Hematopoietic multipotent progenitor cell (in vitro differentiated cells): ENCODE data around the gene CEACAM21. TPM values are rescaled to one million over a fixed set of nuclear protein-coding genes. Genes with fewer than 3 reads are reported as not detected.
A peak's percentile ranks its signal among the peaks of the same experiment; 100 is the strongest.

Experiments used
- DNase-seq, 3 donors: peaks; one replicate each; pipeline ENCODE4 v3.0.0-alpha.2; 2011 to 2015; ENCODE audit warnings: low read depth in 2 of 3, low spot score in 2 of 3
- total RNA-seq: library from RNA; depleted of rRNA; stranded (reverse); fragments of >200 nt; gene quantifications from one replicate; pipeline ENCODE4 v1.2.3, GENCODE V29; 2012

Gene CEACAM21
- total RNA-seq, result 11.3 TPM

DNA sequence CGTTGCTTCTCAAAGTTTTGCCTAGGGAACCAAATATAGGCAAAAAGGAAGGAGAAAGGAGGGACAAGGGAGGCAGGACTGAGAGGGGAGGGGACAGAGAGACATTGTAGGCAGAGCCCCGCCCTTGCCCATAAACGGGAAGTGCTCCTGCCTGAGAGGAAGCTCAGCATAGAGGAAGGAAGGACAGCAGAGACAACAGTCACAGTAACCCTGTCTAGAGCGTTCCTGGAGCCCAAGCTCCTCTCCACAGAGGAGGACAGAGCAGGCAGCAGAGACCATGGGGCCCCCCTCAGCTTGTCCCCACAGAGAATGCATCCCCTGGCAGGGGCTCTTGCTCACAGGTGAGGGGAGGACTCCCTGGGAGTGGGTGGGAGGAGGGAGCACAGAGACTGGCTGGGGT, at the start of gene CEACAM21:
Gene CEACAM21 (plus strand): TSS at position 169 of the 400 bp plus-strand sequence. CDS start 109 bp downstream, at position 278.
- peak in 2 of 3 donors; percentile 62 to 75 for DNase-seq

- DNase-seq, result no peak
Observed at GRCh38 chr19:41527089-41527488, 48.9 kb upstream of the CEACAM21 start.

- DNase-seq, result no peak
Observed at GRCh38 chr19:41528106-41528505, 47.9 kb upstream of the CEACAM21 start.

DNA sequence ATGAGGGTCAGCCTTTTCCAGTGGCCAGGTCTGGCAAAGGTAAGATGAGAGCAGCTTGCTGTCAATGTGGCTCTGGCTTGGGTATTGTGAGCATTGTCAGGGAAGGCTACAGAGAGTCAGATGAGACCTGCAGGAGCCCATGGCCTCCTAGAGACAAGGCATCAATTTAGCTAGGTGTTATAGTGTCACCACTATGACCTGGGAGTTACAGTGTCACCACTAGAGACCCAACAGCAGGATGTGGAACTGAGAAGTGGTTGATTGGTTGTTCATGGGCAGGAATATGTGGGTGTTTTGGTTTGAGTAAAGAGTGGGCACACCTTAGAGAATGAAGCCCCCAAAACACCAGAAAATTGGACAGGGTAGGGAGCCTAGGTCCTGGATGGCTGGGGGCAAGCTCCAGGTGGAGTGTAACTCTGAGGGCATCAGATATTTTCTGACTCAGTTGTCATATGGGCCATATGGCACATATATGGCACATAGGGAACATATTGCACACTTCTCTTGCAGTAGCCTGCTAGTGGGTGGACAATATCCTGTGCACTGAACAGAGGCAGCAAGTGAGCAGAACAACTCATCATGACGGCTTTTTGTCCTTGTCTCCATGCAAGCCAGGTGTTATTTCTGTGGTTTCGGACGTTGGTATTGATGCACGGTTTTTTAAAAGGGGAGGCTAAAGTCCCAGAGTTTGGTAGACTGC, 46.3 kb upstream of the CEACAM21 start:
- DNase-seq, result no peak

DNA sequence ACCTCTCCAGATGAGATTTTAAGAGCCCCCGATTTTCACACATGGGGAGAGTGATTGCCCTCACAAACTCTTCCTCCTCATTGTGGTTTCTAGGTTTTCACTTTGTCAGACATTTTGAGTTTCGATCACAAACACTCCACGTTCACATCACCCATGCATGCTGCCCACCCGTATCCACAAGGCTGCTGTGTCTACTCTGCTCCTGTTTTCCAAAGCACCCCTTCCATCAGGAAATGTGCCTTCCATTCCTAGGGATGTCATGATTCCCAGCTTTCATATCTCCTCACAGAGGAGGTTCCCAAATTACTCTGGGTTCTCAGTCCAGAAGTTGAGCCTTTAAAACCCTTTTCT, 45.8 kb upstream of the CEACAM21 start:
- no peak for DNase-seq

GRCh38 chr19:41530761-41531301, 45.1 kb upstream of the CEACAM21 start:
- DNase-seq, result peak in 1 of 3 donors; percentile 73

- peak; percentile 76 to 98 (median 94) for DNase-seq
Observed at GRCh38 chr19:41531438-41532311, 44.3 kb upstream of the CEACAM21 start.

- DNase-seq, result no peak
Observed at GRCh38 chr19:41532526-41532925, 43.4 kb upstream of the CEACAM21 start.

GRCh38 chr19:41533671-41534215, 42.2 kb upstream of the CEACAM21 start:
- no peak for DNase-seq

DNA sequence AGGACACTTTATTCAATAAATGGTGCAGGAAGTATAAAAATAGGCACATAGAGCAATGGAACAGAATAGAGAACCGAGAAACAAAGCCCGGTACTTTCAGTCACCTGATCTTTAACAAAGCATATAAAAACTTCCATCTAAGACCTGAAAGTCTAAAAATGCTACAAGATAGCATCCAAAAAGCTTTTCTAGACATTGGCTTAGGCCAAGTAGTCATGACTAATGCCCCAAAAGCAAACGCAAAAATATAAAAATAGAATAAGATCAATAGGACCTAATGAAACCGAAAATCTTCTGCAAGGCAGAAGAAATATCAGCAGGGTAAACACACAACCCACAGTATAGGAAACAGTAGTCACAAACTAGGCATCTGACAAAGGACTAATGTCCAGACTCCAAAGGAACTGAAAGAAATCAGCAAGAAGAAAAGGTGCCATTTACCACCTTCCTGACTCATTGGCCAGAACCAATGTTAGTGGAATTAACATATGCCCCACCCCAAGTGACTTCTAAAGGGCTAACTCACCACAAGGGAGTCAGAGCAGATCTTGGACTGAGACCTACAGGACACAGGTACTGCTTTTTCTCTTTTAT, 40.8 kb upstream of the CEACAM21 start:
- DNase-seq, result no peak

DNA sequence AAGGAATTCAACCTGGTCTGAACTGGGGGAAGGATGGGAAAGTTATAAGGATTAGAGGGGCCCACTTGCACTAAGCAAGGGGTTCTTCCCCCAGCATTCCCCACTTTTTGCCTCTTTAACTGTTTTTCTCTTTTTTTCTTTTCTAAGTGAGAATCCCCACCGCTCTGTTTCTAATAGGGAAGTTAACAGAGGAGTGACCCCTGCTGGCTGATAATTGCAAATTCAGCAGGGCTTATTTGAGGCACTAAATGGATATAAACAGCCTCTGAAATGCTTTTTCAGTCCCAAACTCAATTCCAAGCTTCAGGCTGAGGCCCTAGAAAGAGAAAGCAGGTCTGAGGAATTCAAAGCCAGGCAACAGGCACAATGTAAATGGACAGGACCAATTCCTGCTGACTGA, 38.2 kb upstream of the CEACAM21 start:
- peak in 1 of 3 donors; percentile 40 for DNase-seq

GRCh38 chr19:41540041-41540695, 35.8 kb upstream of the CEACAM21 start:
- no peak for DNase-seq

GRCh38 chr19:41541990-41542584, 33.9 kb upstream of the CEACAM21 start:
- peak in 2 of 3 donors; percentile 77 to 89 for DNase-seq

GRCh38 chr19:41542622-41543021, 33.3 kb upstream of the CEACAM21 start:
- no peak for DNase-seq

GRCh38 chr19:41543582-41543981, 32.4 kb upstream of the CEACAM21 start:
- DNase-seq, result no peak

DNA sequence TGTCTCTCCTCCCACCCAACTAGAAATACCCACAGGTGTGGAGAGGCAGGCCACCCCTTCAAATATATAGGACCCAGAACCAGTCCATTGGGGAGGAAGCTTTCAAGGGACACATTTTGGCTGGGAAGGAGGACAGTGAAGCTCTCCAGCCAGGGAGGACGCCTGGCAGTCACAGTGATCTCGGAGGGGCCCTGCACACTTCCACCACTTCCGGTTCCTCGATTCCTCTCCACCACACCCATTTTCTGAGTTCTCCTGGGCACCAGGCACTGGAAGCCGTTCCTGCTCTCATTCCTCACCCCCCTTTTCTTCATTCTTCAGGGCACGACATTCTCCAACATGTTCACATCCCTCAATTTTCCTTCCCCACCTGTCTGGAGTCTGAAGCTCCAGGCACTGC, 30.4 kb upstream of the CEACAM21 start:
- peak in 1 of 3 donors; percentile 17 for DNase-seq

DNA sequence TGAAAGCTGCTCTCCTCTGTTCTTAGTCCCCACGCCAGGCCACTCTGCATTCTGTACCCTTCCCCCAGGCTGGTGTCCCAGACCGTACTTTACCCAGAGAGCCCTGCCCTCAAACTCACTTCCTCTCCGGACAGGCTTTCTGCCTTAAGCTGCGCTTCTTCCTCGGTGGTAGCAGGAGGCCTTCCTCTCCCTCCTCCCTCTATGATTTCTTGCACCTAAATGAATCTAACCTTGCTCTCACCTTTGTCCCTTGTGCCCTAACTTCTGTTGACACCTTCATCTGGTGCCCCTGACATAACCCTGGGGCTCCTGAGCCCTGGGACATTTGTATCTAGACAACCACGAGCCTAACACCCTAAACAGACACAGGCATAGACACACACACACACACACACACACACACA, 29.6 kb upstream of the CEACAM21 start:
- peak in 1 of 3 donors; percentile 49 for DNase-seq

DNA sequence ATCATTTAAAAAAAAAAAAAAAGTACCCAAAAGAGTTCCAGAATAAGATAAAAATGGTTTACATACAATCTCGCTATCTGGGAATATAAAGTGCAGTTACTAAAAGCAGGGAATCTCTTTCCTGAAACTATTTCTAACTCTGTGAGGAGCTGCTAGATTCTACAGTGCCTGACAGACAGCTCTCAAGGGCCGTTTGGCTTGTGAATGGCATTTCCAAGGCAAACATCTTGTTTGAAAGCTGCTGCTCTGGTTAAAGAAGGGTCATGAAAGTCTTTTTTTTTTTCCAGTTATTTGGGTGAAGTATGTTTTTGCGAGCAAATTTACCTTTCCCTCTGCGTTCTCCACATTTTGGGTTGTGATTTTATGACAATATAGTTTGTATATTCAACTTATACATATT, 29.0 kb upstream of the CEACAM21 start:
- no peak for DNase-seq

DNA sequence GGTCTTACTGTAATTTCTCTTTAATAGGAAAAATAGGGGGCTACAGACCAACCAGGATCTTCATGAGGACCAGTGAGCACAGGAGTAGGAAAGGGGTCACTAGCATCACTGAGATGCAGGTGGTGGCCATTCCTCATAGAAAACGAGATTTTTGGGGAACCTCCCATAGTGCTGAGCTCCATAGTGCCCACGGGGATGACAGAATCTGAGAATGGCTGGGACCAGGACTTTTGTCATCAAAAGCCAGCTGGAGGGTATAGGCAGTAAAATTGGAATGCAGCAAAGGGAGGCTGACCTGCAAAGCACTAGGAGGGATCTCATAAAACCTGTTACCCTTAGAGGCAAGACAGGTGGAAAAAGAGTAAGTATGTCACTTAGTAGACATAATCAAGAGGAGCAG, 28.4 kb upstream of the CEACAM21 start:
- DNase-seq, result no peak

DNA sequence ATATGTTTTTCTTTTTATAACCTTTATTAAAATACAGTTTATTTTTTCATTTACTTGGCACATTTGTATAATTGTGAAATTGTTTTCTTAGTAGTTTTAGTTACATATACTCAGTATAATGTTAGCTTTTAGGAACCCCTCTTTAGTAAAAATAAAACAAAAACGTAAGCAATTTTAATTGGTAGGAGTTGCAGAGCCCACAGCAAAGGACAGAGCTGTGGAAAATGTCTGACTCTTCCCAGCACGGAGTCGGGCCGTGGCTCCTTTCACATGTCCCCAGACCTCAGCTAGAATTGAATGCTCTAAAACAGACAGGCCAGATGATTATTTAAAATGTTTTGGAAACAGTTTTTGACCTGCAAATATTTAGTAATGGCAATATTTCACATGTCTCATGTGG, 27.9 kb upstream of the CEACAM21 start:
- DNase-seq, result no peak
